Measurements from ENCODE around the gene POLA1. TPM values are rescaled to one million over a fixed set of nuclear protein-coding genes. Genes with fewer than 3 reads are reported as not detected.

The POLA1 gene
- total RNA-seq: 1 to 10 TPM; 6.7 to 7.2 TPM

GRCh38 chrX:24693453-24694202, at the start of gene POLA1:
Gene POLA1 (plus strand): TSS chrX:24693918. CDS start chrX:24693962, 44 bp downstream.
- no peaks in the 10 kb centered on the region for H3K27me3 ChIP-seq
- TF ChIP-seq CTCF (IDR thresholded peaks at IDR 0.05): peak in 1 of 2 donors; percentile 29
- H3K4me3 ChIP-seq: peak within 1 kb of the TSS; percentile 51 to 65
- no peaks in the 10 kb centered on the region for H3K9me3 ChIP-seq
- no peaks in the 10 kb centered on the region for H3K4me1 ChIP-seq
- no peaks in the 10 kb centered on the region for H3K36me3 ChIP-seq
- DNase-seq (ENCODE audit: low spot score): peak; percentile 90
- peak within 1 kb of the TSS; percentile 74 to 82 for H3K27ac ChIP-seq

- no peak for TF ChIP-seq CTCF (IDR thresholded peaks at IDR 0.05)
- H3K27ac ChIP-seq: no peak overlapping the region
- peak overlapping the region; percentile 16 to 36 for H3K4me3 ChIP-seq
- no peaks in the 10 kb centered on the region for H3K36me3 ChIP-seq
- H3K4me1 ChIP-seq: no peaks in the 10 kb centered on the region
- DNase-seq (ENCODE audit: low spot score): no peak
- no peaks in the 10 kb centered on the region for H3K27me3 ChIP-seq
- no peaks in the 10 kb centered on the region for H3K9me3 ChIP-seq
These were observed 47.7 kb upstream of the POLA1 start for GRCh38 chrX:24646006-24646405.

- Histone ChIP-seq H3K4me3 (peak overlapping the region; percentile 16 to 36), H3K4me1 (no peaks in the 10 kb centered on the region), H3K36me3 (no peaks in the 10 kb centered on the region), H3K9me3 (no peaks in the 10 kb centered on the region), H3K27ac (no peak overlapping the region), H3K27me3 (no peaks in the 10 kb centered on the region)
- TF ChIP-seq CTCF (IDR thresholded peaks at IDR 0.05): no peak
- DNase-seq (ENCODE audit: low spot score): no peak
These were observed 47.0 kb upstream of the POLA1 start for GRCh38 chrX:24646745-24647182.

- H3K36me3 ChIP-seq: no peaks in the 10 kb centered on the region
- TF ChIP-seq CTCF (IDR thresholded peaks at IDR 0.05): no peak
- H3K27ac ChIP-seq: no peak within 1 kb of the TSS
- H3K4me3 ChIP-seq: peak within 1 kb of the TSS; percentile 16 to 36
- no peaks in the 10 kb centered on the region for H3K4me1 ChIP-seq
- peak; percentile 80 for DNase-seq (ENCODE audit: low spot score)
- no peaks in the 10 kb centered on the region for H3K9me3 ChIP-seq
- no peaks in the 10 kb centered on the region for H3K27me3 ChIP-seq
These were observed 46.3 kb upstream of the POLA1 start, which contains the start of gene PCYT1B for GRCh38 chrX:24647257-24648058. Gene PCYT1B (minus strand): TSS chrX:24647347. CDS start chrX:24647105, 242 bp downstream.

GRCh38 chrX:24648495-24648894, 45.2 kb upstream of the POLA1 start:
- Histone ChIP-seq H3K9me3 (no peaks in the 10 kb centered on the region), H3K36me3 (no peaks in the 10 kb centered on the region), H3K27me3 (no peaks in the 10 kb centered on the region), H3K4me3 (no peak overlapping the region), H3K27ac (no peak overlapping the region), H3K4me1 (no peaks in the 10 kb centered on the region)
- TF ChIP-seq CTCF (IDR thresholded peaks at IDR 0.05): no peak
- no peak for DNase-seq (ENCODE audit: low spot score)
